AG08396 (cell line): ENCODE results near the gene PCDHA7.
"Not testable (repeated sequence)": the region's sequence is repeated elsewhere in the genome, so short reads cannot be mapped to it uniquely, and the experiment has no call there.

Experiments used
- DNase-seq: peaks from one replicate; pipeline ENCODE4 v3.0.0; 2012; ENCODE audit warnings: low spot score, mixed read lengths

The PCDHA7 gene

DNA sequence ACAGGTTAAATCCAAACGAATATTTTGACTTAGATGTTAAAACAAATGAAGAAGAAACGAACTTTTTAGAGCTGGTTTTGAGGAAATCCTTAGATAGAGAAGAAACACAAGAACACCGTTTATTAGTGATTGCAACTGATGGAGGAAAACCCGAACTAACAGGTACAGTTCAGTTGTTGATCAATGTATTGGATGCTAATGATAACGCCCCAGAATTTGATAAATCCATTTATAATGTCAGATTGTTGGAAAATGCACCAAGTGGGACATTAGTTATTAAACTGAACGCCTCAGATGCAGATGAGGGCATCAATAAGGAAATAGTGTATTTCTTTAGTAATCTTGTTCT, 11.8 kb upstream of the PCDHA7 start:
- DNase-seq, result no peak

DNA sequence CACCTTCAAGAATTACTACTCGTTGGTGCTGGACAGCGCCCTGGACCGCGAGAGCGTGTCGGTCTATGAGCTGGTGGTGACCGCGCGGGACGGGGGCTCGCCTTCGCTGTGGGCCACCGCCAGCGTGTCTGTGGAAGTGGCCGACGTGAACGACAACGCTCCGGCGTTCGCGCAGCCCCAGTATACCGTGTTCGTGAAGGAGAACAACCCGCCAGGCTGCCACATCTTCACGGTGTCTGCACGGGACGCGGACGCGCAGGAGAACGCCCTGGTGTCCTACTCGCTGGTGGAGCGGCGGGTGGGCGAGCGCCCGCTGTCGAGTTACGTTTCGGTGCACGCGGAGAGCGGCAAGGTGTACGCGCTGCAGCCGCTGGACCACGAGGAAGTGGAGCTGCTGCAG, 11.1 kb upstream of the PCDHA7 start:
- not testable (repeated sequence) for DNase-seq

DNA sequence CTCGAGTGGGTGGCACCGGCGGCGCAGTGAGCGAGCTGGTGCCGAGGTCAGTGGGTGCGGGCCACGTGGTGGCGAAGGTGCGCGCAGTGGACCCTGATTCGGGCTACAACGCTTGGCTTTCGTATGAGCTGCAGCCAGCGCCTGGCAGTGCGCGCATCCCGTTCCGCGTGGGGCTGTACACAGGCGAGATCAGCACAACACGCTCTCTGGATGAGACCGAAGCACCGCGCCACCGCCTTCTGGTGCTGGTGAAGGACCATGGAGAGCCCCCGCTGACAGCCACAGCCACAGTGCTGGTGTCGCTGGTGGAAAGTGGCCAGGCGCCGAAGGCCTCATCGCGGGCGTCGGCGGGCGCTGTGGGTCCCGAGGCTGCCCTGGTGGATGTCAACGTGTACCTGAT, 10.6 kb upstream of the PCDHA7 start:
- no peak for DNase-seq

DNA sequence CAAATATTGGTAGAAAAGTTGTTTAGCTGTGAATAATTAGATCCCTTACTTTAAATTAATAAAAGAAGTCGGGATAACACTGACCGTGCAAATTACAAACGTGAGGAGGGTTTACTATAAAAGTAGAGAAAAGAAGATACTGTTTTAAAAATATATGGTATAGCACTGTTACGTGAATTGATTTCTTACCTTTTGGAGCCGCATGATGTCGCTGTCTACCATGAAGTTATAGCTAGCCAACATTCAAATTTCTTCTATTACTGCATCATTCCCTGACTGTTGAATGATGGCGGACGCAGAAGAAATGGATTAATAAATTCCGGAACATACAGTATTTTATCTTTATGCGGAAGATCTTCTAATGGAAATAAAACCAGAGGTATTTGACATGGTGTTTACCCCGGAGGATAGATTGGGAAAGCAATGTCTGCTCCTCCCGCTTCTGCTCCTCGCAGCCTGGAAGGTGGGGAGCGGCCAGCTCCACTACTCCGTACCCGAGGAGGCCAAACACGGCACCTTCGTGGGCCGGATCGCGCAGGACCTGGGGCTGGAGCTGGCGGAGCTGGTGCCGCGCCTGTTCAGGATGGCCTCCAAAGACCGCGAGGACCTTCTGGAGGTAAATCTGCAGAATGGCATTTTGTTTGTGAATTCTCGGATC, 6.2 kb upstream of the PCDHA7 start, which contains the start of gene PCDHA6:
Gene PCDHA6, plus strand, starts transcription at position 257 of the 658 bp plus-strand sequence. Its CDS starts 132 bp downstream, at position 389.
- DNase-seq, result no peak

DNA sequence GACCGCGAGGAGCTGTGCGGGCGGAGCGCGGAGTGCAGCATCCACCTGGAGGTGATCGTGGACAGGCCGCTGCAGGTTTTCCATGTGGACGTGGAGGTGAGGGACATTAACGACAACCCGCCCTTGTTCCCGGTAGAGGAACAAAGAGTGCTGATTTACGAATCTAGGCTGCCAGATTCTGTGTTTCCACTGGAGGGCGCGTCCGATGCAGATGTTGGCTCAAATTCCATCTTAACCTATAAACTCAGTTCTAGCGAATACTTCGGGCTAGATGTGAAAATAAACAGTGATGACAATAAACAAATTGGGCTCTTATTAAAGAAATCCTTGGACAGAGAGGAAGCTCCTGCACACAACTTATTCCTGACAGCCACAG, 5.7 kb upstream of the PCDHA7 start:
- no peak for DNase-seq

DNA sequence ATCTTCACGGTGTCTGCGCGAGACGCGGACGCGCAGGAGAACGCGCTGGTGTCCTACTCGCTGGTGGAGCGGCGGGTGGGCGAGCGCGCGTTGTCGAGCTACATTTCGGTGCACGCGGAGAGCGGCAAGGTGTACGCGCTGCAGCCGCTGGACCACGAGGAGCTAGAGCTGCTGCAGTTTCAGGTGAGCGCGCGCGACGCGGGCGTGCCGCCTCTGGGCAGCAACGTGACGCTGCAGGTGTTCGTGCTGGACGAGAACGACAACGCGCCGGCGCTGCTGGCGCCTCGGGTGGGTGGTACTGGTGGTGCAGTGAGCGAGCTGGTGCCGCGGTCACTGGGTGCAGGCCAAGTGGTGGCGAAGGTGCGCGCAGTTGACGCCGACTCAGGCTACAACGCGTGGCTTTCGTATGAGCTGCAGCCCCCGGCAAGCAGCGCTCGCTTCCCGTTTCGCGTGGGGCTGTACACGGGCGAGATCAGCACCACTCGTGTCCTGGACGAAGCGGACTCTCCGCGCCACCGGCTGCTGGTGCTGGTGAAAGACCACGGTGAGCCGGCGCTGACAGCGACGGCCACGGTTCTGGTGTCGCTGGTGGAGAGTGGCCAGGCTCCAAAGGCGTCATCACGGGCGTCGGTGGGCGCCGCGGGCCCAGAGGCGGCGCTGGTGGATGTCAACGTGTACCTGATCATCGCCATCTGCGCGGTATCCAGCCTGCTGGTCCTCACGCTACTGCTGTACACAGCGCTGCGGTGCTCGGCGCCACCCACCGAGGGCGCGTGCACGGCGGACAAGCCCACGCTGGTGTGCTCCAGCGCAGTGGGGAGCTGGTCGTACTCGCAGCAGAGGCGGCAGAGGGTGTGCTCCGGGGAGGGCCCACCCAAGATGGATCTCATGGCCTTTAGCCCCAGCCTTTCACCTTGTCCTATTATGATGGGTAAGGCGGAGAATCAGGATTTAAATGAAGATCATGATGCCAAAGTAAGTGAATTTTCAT, 4.3 kb upstream of the PCDHA7 start:
- DNase-seq, result not testable (repeated sequence)

DNA sequence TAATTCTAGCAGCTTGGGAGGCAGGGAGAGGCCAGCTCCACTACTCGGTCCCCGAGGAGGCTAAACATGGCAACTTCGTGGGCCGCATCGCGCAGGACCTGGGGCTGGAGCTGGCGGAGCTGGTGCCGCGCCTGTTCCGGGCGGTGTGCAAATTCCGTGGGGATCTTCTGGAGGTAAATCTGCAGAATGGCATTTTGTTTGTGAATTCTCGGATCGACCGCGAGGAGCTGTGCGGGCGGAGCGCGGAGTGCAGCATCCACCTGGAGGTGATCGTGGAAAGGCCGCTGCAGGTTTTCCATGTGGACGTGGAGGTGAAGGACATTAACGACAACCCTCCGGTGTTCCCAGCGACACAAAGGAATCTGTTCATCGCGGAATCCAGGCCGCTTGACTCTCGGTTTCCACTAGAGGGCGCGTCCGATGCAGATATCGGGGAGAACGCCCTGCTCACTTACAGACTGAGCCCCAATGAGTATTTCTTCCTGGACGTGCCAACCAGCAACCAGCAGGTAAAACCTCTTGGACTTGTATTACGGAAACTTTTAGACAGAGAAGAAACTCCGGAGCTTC, 455 bp downstream of the PCDHA7 start:
- DNase-seq, result not testable (repeated sequence)

DNA sequence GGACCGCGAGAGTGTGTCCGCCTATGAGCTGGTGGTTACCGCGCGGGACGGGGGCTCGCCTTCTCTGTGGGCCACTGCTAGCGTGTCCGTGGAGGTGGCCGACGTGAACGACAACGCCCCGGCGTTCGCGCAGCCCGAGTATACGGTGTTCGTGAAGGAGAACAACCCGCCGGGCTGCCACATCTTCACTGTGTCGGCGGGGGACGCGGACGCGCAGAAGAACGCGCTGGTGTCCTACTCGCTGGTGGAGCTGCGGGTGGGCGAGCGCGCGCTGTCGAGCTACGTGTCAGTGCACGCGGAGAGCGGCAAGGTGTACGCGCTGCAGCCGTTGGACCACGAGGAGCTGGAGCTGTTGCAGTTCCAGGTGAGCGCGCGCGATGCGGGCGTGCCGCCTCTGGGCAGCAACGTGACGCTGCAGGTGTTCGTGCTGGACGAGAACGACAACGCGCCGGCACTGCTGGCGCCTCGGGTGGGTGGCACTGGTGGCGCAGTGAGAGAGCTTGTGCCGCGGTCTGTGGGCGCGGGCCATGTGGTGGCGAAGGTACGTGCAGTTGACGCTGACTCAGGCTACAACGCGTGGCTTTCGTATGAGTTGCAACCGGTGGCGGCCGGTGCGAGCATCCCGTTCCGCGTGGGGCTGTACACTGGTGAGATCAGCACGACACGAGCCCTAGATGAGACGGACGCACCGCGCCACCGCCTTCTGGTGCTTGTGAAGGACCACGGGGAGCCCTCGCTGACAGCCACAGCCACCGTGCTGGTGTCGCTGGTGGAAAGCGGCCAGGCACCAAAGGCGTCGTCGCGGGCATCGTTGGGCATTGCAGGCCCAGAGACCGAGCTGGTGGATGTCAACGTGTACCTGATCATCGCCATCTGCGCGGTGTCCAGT, 1.8 kb downstream of the PCDHA7 start:
- no peak for DNase-seq

DNA sequence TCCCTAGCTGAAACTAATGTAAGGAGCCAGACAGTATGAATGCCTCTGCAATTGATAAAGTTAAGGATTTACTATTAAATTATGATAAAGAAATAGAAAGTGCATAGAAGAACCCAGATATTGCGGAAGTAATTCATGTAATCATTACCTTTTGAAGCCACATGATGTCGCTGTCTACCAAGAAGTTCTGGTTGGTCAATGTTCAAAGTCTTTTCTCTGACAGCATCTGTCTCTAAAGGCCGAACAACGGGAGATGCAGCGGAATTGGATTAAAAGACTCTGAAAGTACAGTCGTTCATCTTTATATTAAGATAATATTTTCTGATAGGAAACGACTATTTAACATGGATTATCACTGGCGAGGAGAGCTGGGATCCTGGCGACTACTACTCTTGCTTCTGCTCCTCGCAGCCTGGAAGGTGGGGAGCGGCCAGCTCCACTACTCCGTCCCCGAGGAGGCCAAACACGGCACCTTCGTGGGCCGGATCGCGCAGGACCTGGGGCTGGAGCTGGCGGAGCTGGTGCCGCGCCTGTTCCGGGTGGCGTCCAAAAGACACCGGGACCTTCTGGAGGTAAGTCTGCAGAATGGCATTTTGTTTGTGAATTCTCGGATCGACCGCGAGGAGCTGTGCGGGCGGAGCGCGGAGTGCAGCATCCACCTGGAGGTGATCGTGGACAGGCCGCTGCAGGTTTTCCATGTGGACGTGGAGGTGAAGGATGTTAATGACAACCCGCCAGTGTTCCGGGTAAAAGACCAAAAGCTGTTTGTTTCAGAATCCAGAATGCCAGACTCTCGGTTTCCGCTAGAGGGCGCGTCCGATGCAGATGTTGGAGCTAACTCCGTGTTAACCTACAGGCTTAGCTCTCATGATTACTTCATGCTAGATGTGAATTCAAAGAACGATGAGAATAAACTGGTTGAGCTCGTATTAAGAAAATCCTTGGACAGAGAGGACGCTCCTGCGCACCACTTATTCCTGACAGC, 7.2 kb downstream of the PCDHA7 start, which contains the start of gene PCDHA8:
Gene PCDHA8, plus strand, starts transcription at position 210 of the 985 bp plus-strand sequence. Its CDS starts 135 bp downstream, at position 345.
- no peak for DNase-seq

DNA sequence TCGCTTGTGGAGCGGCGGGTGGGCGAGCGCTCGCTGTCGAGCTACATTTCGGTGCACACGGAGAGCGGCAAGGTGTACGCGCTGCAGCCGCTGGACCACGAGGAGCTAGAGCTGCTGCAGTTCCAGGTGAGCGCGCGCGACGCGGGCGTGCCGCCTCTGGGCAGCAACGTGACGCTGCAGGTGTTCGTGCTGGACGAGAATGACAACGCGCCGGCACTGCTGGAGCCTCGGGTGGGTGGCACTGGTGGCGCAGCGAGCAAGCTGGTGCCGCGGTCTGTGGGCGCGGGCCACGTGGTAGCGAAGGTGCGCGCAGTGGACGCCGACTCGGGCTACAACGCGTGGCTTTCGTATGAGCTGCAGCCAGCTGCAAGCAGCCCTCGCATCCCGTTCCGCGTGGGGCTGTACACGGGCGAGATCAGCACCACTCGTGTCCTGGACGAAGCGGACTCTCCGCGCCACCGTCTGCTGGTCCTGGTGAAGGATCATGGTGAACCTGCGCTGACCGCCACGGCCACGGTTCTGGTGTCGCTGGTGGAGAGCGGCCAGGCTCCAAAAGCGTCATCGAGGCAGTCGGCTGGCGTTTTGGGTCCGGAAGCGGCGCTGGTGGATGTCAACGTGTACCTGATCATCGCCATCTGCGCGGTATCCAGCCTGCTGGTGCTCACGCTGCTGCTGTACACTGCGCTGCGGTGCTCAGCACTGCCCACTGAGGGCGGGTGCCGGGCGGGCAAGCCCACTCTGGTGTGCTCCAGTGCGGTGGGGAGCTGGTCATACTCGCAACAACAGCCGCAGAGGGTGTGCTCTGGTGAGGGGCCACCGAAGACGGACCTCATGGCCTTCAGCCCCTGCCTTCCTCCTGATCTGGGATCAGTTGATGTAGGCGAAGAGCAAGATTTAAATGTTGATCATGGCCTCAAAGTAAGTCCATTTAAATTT, 9.0 kb downstream of the PCDHA7 start:
- DNase-seq, result no peak

DNA sequence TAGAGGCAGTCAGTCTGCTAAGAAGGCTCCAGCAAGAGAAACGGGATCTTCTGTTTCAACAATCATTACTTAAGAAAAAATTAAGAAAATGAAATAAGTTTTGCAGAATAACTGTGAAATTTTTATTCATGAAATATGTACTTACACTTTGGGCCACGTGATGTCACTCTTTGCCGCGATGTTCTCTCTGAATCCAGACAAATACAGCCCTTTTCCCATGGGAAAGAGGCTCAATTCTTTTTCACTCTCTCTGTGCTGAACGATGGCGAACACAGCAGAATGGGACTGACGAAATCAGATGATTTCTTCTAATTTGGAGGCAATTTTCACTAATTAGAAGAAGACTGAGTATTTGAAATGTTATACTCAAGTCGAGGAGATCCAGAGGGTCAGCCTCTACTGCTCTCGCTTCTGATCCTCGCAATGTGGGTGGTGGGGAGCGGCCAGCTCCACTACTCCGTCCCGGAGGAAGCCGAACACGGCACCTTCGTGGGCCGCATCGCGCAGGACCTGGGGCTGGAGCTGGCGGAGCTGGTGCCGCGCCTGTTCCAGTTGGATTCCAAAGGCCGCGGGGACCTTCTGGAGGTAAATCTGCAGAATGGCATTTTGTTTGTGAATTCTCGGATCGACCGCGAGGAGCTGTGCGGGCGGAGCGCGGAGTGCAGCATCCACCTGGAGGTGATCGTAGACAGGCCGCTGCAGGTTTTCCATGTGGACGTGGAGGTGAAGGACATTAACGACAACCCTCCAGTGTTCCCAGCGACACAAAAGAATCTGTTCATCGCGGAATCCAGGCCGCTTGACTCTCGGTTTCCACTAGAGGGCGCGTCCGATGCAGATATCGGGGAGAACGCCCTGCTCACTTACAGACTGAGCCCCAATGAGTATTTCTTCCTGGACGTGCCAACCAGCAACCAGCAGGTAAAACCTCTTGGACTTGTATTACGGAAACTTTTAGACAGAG, 14.4 kb downstream of the PCDHA7 start, which contains the start of gene PCDHA9:
Gene PCDHA9, plus strand, starts transcription at position 244 of the 964 bp plus-strand sequence. Its CDS starts 114 bp downstream, at position 358.
- not testable (repeated sequence) for DNase-seq

DNA sequence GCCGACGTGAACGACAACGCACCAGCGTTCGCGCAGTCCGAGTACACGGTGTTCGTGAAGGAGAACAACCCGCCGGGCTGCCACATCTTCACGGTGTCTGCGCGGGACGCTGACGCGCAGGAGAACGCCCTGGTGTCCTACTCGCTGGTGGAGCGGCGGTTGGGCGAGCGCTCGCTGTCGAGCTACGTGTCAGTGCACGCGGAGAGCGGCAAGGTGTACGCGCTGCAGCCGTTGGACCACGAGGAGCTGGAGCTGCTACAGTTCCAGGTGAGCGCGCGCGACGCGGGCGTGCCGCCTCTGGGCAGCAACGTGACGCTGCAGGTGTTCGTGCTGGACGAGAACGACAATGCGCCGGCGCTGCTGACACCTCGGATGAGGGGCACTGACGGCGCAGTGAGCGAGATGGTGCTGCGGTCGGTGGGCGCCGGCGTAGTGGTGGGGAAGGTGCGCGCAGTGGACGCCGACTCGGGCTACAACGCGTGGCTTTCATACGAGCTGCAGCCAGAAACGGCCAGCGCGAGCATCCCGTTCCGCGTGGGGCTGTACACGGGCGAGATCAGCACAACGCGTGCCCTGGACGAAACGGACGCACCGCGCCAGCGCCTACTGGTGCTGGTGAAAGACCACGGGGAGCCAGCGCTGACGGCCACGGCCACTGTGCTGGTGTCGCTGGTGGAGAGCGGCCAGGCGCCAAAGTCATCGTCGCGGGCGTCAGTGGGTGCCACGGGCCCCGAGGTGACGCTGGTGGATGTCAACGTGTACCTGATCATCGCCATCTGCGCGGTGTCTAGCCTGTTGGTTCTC, 16.0 kb downstream of the PCDHA7 start:
- not testable (repeated sequence) for DNase-seq

DNA sequence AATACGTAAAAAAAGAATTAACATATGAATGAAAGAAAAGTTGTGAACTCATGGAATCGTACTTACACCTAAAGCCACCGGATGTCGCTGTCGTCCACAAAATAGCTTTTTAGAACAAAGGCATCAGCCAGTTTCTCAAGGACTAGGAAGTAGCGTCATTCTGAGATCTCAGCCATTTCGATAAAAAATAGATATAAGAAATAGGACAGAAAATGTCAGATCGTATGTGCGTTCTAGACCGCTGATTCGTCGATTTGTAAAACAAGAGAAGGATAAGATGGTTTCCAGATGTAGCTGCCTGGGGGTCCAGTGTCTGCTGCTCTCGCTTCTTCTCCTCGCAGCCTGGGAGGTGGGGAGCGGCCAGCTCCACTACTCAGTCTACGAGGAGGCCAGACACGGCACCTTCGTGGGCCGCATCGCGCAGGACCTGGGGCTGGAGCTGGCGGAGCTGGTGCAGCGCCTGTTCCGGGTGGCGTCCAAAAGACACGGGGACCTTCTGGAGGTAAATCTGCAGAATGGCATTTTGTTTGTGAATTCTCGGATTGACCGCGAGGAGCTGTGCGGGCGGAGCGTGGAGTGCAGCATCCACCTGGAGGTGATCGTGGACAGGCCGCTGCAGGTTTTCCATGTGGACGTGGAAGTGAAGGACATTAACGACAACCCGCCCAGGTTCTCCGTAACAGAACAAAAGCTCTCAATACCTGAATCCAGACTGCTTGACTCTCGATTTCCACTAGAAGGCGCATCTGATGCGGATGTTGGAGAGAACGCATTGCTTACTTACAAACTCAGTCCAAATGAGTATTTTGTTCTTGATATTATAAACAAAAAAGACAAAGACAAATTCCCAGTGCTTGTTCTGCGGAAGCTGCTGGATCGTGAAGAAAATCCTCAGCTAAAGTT, 22.0 kb downstream of the PCDHA7 start, which contains the start of gene PCDHA10:
Gene PCDHA10, plus strand, starts transcription at position 126 of the 903 bp plus-strand sequence. Its CDS starts 152 bp downstream, at position 278.
- no peak for DNase-seq

DNA sequence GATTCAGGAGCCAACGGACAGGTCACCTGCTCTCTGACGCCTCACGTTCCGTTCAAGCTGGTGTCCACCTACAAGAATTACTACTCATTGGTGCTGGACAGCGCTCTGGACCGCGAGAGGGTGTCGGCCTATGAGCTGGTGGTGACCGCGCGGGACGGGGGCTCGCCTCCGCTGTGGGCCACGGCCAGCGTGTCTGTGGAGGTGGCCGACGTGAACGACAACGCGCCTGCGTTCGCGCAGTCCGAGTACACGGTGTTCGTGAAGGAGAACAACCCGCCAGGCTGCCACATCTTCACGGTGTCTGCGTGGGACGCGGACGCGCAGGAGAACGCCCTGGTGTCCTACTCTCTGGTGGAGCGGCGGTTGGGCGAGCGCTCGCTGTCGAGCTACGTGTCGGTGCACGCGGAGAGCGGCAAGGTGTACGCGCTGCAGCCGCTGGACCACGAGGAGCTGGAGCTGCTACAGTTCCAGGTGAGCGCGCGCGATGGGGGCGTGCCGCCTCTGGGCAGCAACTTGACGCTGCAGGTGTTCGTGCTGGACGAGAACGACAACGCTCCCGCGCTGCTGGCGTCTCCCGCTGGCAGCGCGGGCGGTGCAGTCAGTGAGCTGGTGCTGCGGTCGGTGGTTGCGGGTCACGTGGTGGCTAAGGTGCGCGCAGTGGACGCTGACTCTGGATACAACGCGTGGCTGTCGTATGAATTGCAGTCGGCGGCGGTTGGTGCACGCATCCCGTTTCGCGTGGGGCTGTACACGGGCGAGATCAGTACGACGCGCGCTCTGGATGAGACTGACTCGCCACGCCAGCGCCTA, 23.3 kb downstream of the PCDHA7 start:
- DNase-seq, result no peak

DNA sequence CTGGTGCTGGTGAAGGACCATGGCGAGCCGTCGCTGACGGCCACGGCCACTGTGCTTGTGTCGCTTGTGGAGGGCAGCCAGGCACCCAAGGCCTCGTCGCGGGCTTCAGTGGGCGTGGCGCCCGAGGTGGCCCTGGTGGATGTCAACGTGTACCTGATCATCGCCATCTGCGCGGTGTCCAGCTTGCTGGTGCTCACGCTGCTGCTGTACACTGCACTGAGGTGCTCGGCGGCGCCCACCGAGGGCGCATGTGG, 23.8 kb downstream of the PCDHA7 start:
- no peak for DNase-seq
